ENCODE results near the gene CD79B. TPM values are rescaled to one million over a fixed set of nuclear protein-coding genes. Genes with fewer than 3 reads are reported as not detected.

The CD79B gene
- total RNA-seq (2014; rRNA removed; shearing (Covaris generic)): not detected in 2 replicates

DNA sequence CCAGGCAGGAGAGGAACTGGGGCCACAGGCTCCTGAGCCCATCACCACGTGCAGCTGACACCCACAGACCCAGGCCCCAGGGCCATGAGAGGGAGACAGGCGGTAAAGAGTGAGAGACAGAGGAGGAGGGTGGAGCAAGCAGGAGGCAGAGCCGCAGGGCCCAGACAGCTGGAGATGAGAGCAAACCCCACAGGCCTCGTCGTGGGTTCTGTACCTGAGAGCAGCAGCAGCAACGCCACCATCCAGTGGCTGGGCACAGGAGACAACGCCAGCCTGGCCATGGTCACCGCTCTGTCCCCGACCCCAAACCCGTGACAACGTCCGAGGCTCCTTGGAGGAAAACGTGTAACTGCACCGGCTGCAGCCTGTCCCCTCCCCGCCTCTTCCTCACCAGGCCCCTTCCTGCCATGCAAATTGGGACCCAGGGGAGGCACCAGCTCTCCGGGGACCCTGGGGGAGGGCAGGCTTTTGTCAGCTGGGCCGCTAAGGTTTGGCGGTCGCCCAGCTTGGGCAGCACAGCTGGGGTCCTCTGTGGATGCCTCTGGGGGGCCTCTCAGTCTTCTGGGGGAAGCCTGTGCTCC is at the start of gene CD79B:
Gene CD79B (minus strand): TSS at position 351 of the 581 bp plus-strand sequence. CDS start 70 bp downstream, at position 281.
- no peaks in the 10 kb centered on the region for H3K4me1 ChIP-seq (replicated peaks)
- no peaks in the 10 kb centered on the region for H3K9me3 ChIP-seq (replicated peaks)
- peaks cover 4% of the 10 kb centered on the region; the same call in 1 of the 2 replicates for H3K27me3 ChIP-seq (replicated peaks)
- no peak for DNase-seq (ENCODE audit: low read depth in 1 of 2, low spot score in 2 of 2)
- no peaks in the 10 kb centered on the region for H3K36me3 ChIP-seq
- H3K27ac ChIP-seq: no peak within 1 kb of the TSS
- H3K4me3 ChIP-seq: no peak within 1 kb of the TSS

DNA sequence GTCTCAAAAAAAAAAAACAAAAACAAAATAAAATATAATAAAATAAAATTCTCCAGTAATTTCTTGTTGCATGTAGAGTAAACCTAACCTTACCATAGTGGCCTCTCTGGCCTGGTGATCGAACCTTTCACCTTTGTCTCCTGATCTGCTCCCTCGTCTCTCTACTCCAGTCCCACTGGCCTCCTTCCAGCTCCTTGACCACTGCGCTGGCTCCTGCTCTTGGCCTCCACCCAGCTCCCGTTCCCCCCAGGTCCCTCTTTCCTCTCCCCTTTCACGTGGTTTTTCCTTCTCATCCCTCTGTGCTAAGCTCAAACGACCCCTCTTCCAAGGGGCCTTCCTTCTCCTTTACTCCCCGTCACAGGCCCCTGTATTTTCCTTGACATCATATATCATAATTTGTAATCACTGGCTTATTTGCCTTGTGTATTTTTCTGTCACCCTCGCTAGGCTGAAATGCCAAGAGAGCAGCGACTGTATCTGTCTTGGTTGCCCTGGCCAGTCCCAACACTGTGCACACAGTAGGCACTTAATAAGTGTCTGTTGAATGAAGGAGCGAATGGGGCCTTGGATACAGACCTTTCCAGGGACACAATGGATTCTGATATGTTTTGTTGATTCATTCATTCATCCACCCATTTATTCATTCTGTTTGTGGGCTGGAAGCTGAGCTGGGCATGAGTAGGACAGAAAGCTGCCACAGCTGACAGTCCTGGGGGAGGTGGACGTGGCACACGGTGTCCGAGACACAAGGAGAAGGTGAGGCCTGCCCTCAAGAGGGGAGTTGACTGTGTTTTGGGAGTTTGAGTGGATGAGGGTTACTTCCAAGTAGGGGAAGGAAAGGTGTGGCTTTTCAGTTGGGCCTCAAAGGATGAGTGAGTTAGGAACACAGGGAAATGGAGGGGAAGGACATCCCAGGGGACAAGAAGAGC is 46.4 kb upstream of the CD79B start:
- no peak for DNase-seq (ENCODE audit: low read depth in 1 of 2, low spot score in 2 of 2)
- H3K36me3 ChIP-seq: no peaks in the 10 kb centered on the region
- H3K27me3 ChIP-seq (replicated peaks): 0 out of 2 replicates have a peak, but pooled peaks cover 3% of the 10 kb centered on the region
- H3K4me3 ChIP-seq: no peak overlapping the region
- peaks cover 15% of the 10 kb centered on the region for H3K4me1 ChIP-seq (replicated peaks)
- peaks cover 13% of the 10 kb centered on the region for H3K9me3 ChIP-seq (replicated peaks)
- no peak overlapping the region for H3K27ac ChIP-seq

- Histone ChIP-seq H3K27ac (no peak overlapping the region), H3K4me1 (replicated peaks) (peaks cover 15% of the 10 kb centered on the region)
Observed at GRCh38 chr17:63976702-63977101, 44.6 kb upstream of the CD79B start.

GRCh38 chr17:63975541-63976092 is 43.5 kb upstream of the CD79B start:
- no peak overlapping the region for H3K27ac ChIP-seq
- DNase-seq (ENCODE audit: low read depth in 1 of 2, low spot score in 2 of 2): no peak
- no peak overlapping the region for H3K4me3 ChIP-seq
- peaks cover 15% of the 10 kb centered on the region for H3K4me1 ChIP-seq (replicated peaks)
- H3K27me3 ChIP-seq (replicated peaks): 0 out of 2 replicates have a peak, but pooled peaks cover 3% of the 10 kb centered on the region
- H3K9me3 ChIP-seq (replicated peaks): no peaks in the 10 kb centered on the region
- H3K36me3 ChIP-seq: no peaks in the 10 kb centered on the region

More at GRCh38 chr17:63976702-63977101, 44.6 kb upstream of the CD79B start:
- H3K27me3 ChIP-seq (replicated peaks): 0 out of 2 replicates have a peak, but pooled peaks cover 3% of the 10 kb centered on the region
- no peak for DNase-seq (ENCODE audit: low read depth in 1 of 2, low spot score in 2 of 2)
- H3K9me3 ChIP-seq (replicated peaks): peaks cover 2% of the 10 kb centered on the region
- no peak overlapping the region for H3K4me3 ChIP-seq
- H3K36me3 ChIP-seq: no peaks in the 10 kb centered on the region

- Histone ChIP-seq H3K9me3 (replicated peaks) (no peaks in the 10 kb centered on the region), H3K36me3 (no peaks in the 10 kb centered on the region), H3K27me3 (replicated peaks) (0 out of 2 replicates have a peak, but pooled peaks cover 3% of the 10 kb centered on the region), H3K4me3 (no peak overlapping the region), H3K27ac (no peak overlapping the region), H3K4me1 (replicated peaks) (peaks cover 15% of the 10 kb centered on the region)
- peak in 1 of 2 experiments; percentile 49 for DNase-seq (ENCODE audit: low read depth in 1 of 2, low spot score in 2 of 2)
Observed at GRCh38 chr17:63974594-63975192, 42.6 kb upstream of the CD79B start.

- DNase-seq (ENCODE audit: low read depth in 1 of 2, low spot score in 2 of 2): no peak
- no peak overlapping the region for H3K27ac ChIP-seq
- H3K4me3 ChIP-seq: no peak overlapping the region
- 0 out of 2 replicates have a peak, but pooled peaks cover 3% of the 10 kb centered on the region for H3K27me3 ChIP-seq (replicated peaks)
- peaks cover 15% of the 10 kb centered on the region for H3K4me1 ChIP-seq (replicated peaks)
- no peaks in the 10 kb centered on the region for H3K36me3 ChIP-seq
- no peaks in the 10 kb centered on the region for H3K9me3 ChIP-seq (replicated peaks)
Observed at GRCh38 chr17:63973930-63974593, 41.9 kb upstream of the CD79B start.

DNA sequence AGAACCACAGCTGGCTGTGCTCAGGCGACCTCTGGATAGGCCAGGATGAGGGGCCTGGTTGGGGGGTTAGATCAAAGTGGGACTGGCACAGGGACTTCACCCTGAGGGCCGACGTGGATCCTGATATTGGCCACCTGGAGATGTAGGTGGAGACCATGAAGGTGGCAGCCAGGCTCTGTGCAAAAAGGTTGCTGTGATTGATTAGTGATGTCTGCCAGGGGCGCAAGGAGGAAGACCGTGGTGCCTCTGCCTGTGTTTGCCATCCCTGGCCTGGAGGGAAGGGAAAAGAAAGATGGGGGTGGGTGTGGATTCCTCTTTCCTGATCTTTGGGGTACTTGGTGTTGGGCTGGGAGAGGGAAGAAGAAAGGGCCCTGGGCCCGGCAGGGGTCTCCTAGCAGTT is 41.1 kb upstream of the CD79B start:
- H3K27ac ChIP-seq: no peak overlapping the region
- no peak overlapping the region for H3K4me3 ChIP-seq
- no peaks in the 10 kb centered on the region for H3K9me3 ChIP-seq (replicated peaks)
- DNase-seq (ENCODE audit: low read depth in 1 of 2, low spot score in 2 of 2): no peak
- 0 out of 2 replicates have a peak, but pooled peaks cover 3% of the 10 kb centered on the region for H3K27me3 ChIP-seq (replicated peaks)
- peaks cover 15% of the 10 kb centered on the region for H3K4me1 ChIP-seq (replicated peaks)
- H3K36me3 ChIP-seq: no peaks in the 10 kb centered on the region

DNA sequence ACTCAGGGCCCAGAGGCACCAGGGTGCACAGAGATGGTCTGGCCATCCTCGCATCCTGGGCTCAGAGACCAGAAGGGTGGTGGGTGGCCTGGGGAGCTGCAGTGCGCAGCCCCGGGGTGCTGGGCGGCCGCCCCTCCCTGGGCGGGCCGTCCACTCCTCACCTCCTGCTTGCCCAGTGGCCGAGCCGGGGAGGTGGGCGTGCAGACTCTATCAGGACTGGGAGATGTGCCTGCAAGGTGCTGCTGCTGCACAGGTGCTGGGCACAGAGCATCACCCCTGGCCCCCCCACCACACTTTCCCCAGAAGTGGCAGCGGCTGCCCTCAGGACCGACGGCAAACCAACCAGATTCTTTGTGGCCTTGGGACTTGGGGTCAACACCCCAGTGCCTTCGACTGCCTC is 40.7 kb upstream of the CD79B start, which contains the start of gene SCN4A:
Gene SCN4A (minus strand): TSS at position 123 of the 400 bp plus-strand sequence. CDS start 77 bp downstream, at position 46.
- H3K4me1 ChIP-seq (replicated peaks): peaks cover 15% of the 10 kb centered on the region
- 0 out of 2 replicates have a peak, but pooled peaks cover 3% of the 10 kb centered on the region for H3K27me3 ChIP-seq (replicated peaks)
- H3K9me3 ChIP-seq (replicated peaks): no peaks in the 10 kb centered on the region
- no peak within 1 kb of the TSS for H3K27ac ChIP-seq
- no peak within 1 kb of the TSS for H3K4me3 ChIP-seq
- no peak for DNase-seq (ENCODE audit: low read depth in 1 of 2, low spot score in 2 of 2)
- no peaks in the 10 kb centered on the region for H3K36me3 ChIP-seq

DNA sequence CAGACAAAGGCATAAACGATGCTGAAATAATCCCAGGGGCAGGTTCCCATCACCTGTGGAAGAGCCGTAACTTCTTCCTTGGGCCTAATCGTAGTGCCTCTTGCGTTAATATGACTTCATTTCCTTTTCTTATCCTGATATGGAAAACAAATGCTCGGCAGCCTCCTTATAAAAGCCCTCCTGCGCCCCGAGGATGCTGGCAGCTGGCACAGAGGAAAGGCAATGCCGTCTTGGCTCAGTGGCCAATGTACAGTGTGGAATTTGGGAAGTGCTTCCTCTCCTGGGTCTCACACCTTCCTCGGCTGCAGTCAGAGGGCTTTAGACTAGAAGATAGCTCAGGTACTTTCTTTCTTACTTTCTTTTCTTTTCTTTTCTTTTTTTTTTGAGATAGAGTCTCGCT is 37.1 kb upstream of the CD79B start:
- 0 out of 2 replicates have a peak, but pooled peaks cover 3% of the 10 kb centered on the region for H3K27me3 ChIP-seq (replicated peaks)
- no peaks in the 10 kb centered on the region for H3K36me3 ChIP-seq
- H3K27ac ChIP-seq: no peak overlapping the region
- no peak overlapping the region for H3K4me3 ChIP-seq
- peaks cover 8% of the 10 kb centered on the region for H3K4me1 ChIP-seq (replicated peaks)
- H3K9me3 ChIP-seq (replicated peaks): no peaks in the 10 kb centered on the region
- no peak for DNase-seq (ENCODE audit: low read depth in 1 of 2, low spot score in 2 of 2)

DNA sequence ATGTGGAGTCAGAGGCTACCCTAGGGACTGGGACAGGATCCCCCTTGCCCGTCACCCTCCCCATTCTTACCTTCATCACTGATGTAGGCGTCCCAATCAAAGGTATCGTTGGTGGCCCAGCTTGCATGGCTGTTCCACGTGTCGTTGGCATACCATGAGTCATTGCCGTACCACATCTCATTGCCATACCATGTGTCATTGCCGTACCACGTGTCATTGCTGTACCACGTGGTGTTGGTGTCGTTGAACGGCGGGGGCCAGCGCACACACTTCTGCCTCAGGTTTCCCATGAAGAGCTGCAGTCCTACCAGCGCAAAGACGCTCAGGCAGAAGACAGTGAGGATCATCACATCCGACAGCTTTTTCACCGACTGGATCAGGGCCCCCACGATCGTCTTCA is 35.8 kb upstream of the CD79B start:
- Histone ChIP-seq H3K4me3 (no peak overlapping the region), H3K27ac (no peak overlapping the region), H3K9me3 (replicated peaks) (no peaks in the 10 kb centered on the region), H3K36me3 (no peaks in the 10 kb centered on the region), H3K4me1 (replicated peaks) (no peaks in the 10 kb centered on the region), H3K27me3 (replicated peaks) (0 out of 2 replicates have a peak, but pooled peaks cover 3% of the 10 kb centered on the region)
- DNase-seq (ENCODE audit: low read depth in 1 of 2, low spot score in 2 of 2): no peak

- no peak for DNase-seq (ENCODE audit: low read depth in 1 of 2, low spot score in 2 of 2)
- H3K4me1 ChIP-seq (replicated peaks): no peaks in the 10 kb centered on the region
- H3K36me3 ChIP-seq: no peaks in the 10 kb centered on the region
- no peaks in the 10 kb centered on the region for H3K9me3 ChIP-seq (replicated peaks)
- no peak overlapping the region for H3K4me3 ChIP-seq
- 0 out of 2 replicates have a peak, but pooled peaks cover 3% of the 10 kb centered on the region for H3K27me3 ChIP-seq (replicated peaks)
- no peak overlapping the region for H3K27ac ChIP-seq
Observed at GRCh38 chr17:63966646-63967264, 34.6 kb upstream of the CD79B start.

DNA sequence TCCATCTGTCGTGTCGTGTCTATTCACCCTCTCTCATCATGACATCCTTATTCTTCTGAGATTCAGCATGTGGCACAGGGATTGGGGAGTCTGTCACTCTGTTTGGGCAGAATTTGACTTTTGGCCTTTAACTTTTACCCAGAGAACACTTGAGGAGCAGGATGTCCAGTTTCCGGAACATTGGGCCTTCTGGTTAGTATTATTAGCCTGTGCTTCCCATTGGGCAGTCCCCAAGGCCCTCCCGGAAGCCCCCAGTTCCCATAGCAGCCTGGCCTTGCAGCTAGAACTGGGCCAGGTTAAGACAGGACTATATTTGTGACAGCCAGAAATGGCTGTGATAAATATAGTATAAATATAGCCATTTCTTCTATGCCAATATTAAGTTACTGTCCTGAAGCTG is 31.0 kb upstream of the CD79B start:
- Histone ChIP-seq H3K4me3 (no peak overlapping the region), H3K4me1 (replicated peaks) (no peaks in the 10 kb centered on the region), H3K27me3 (replicated peaks) (0 out of 2 replicates have a peak, but pooled peaks cover 3% of the 10 kb centered on the region), H3K9me3 (replicated peaks) (no peaks in the 10 kb centered on the region), H3K27ac (no peak overlapping the region), H3K36me3 (no peaks in the 10 kb centered on the region)
- no peak for DNase-seq (ENCODE audit: low read depth in 1 of 2, low spot score in 2 of 2)
